HG03565 (cell line): ENCODE data around the gene DNASE1L2.
"Not testable (repeated sequence)": the region's sequence is repeated elsewhere in the genome, so short reads cannot be mapped to it uniquely, and the experiment has no call there.

Experiments
- ATAC-seq: cut with Tn5 transposase; IDR thresholded peaks from one replicate; pipeline ENCODE4 v1.9.1; 2021; ENCODE audit warnings: mild to moderate bottlenecking, moderate library complexity; ENCODE audit not compliant: unreplicated experiment

DNASE1L2 gene

GRCh38 chr16:2238150-2238837, 2.0 kb downstream of the DNASE1L2 start:
- no peak for ATAC-seq

GRCh38 chr16:2238838-2239675, 2.8 kb downstream of the DNASE1L2 start:
- no peak for ATAC-seq

GRCh38 chr16:2240331-2240730, 4.1 kb downstream of the DNASE1L2 start:
- not testable (repeated sequence) for ATAC-seq

DNA sequence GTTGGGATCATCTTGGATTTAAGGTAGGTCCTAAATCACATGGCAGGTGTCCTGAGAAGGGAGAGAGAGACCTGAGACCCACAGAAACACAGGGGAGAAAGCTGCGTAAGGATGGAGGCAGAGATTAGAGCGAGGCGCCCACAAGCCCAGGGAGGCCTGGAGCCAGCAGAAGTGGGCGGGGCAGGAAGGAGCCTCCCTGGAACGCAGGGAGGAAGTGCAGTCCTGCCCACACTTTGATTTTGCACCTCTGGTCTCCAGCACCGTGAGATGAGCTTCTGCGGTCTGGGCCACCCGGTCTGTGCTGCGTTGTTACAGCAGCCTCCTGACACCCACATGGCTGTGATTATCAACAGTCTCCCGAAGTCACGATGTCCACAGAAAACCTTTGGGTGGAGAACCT, 6.4 kb downstream of the DNASE1L2 start:
- no peak for ATAC-seq

GRCh38 chr16:2243031-2243528, 6.8 kb downstream of the DNASE1L2 start:
- ATAC-seq = no peak

DNA sequence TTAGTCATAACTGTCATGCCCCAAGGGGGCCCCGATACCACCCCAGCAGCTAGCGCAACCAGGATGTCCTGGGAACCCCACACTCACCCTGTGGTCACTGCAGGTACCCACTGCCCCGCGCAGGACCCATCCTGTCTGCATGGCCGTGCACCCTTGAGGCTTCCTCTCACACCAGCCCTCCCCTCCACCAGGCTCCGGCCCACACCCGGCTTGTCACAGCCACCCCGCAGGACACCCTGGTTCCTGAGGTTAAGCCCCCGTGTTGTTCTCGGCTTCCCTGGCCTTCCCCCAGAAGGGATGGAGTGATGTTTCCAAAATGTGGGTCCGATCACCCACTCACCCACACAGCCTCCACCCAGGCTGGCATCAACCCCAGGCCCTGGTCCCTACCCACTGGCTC, 7.5 kb downstream of the DNASE1L2 start:
- no peak for ATAC-seq

GRCh38 chr16:2244301-2244700, 8.1 kb downstream of the DNASE1L2 start:
- no peak for ATAC-seq

DNA sequence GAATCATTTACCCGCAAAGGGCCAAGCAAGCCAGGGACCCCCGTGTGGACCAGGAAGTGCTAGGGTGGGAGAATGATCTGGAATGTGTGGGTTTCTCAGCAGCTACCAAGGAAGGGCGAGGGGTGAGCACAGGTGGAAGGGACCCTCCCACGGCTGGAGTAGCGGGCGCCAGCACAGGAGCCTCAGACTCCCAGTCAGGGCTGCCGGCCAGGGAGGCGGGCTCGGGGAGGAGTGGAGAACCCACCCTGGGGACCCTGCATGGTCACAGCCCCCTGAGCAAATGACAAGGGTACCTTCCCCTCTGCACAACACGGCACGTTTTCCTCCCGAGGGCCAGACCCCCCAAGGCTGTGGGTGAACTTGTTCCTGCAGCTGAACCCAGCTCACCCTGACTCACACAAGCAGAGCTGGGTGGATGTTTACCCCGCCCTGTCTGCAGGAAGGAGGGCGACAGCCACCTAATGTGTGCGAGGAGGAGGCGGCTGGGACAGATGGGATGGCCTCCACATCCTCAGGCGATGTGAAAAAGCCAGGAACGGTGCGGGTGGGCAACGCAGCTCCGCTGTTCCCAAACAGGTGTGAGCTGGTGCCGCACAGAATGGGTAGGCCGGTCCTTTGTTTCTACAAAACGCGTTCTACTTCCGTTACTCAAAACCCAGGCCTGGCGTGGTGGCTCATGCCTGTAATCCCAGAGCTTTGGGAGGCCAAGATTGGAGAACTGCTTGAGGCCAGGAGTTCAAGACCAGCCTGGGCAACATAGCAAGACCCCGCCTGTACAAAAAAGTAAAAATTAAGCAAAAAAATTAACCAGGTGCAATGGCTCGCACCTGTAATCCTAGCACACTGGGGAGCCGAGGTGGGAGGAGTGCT, 8.9 kb downstream of the DNASE1L2 start:
- ATAC-seq = no peak

DNA sequence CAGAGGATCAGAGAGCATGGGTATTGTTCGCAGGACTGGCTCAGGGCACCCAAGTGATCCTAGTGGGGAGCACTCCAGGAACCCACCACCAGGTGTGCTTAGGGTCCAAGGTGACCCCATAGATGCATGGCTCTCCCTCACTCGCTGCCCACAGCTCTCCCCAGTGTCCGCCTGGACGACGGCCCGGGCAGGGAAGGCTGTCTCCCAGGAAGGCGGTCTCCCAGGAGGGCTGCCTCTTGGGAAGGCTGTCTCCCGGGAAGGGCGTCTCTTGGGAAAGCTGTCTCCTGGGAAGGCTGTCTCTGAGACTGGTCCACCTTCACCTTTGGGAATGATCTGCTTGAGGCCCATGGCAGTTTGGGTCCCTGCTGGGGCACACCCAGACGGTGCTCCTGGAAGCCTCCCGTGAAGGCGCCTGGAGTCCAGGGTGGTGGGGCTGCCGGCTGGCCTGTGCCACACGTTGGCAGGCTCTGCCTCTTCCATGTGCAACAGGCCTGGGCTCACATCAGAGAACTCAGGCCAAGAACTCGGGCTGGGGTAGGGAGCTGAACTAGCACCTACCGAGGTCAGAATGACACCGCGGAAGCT, 10.1 kb downstream of the DNASE1L2 start:
- ATAC-seq = no peak

GRCh38 chr16:2250652-2251295, 14.5 kb downstream of the DNASE1L2 start:
- no peak for ATAC-seq

- peak; percentile 86 for ATAC-seq
Observed at GRCh38 chr16:2251296-2252111, 15.3 kb downstream of the DNASE1L2 start, which contains the start of gene ECI1. TSS of gene ECI1 (minus strand) at chr16:2251587. CDS start at chr16:2251566, 21 bp downstream.

GRCh38 chr16:2252806-2253148, 16.5 kb downstream of the DNASE1L2 start:
- no peak for ATAC-seq

DNA sequence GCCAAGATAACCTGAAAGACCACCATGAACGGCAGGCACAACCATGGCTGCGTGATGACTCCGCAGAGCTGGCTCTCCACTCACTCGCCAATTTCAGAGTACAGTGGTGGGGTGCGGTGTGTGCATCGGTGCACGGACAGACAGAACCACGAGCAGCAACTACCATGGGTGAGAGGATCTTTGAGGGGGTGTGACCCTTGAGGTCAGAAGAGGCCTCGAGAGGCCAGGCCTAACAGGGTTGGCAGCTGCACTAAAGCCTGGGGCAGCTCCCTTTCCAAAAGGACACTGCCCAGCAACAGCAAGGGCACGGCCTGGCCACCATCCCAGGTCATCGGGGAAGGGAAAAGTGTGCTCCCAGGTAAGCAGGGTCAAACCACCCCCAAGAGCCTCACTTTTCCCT, 17.0 kb downstream of the DNASE1L2 start:
- no peak for ATAC-seq

DNA sequence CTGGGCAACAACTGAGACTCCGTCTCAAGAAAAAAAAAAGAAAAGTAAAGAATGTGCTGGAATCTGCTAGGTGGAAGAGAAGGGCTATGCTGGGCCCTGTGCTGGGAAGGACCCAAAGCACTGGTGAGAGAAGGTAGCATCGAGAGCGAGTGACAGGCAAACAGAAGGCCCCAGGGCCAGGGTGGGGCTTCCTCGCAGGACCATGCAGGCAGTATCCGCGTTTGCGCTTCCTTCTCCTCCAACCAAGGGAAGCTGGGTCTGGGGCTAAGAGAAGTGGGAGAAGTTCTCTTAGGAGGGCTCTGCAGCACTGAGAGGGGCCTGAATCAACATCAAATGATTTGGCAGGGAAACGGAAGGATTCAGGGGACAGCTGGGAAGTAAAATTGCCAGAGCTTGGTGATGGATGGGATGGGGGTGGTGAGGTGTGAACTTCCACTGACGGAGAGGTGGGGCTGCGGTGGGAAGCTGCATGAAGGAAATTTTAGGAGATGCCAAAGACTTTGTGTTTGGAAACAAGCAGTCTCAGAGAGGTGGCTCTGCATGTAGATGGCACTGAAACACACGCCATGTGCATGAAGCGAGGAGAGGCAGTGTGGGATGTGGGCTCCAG, 20.4 kb downstream of the DNASE1L2 start:
- ATAC-seq = no peak

DNA sequence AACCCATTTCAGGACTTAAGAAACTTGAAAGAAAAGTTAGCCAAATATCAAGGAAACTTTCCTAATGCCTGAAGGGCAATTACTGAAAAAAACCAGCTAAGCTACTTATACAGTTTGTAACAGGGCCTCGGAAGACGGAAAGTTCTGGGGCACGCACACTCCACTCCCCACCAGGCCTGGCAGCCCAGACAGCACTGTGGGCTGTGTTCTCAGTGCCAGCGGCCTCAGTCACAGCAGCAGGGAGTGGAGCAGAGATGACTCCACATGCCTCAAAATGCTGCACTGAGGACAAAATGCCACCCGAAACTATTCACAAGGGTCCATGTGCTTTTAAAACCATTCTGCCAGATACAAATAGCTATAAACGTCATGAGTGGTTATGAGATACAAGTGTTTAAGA, 21.5 kb downstream of the DNASE1L2 start:
- no peak for ATAC-seq

GRCh38 chr16:2258530-2258929, 22.3 kb downstream of the DNASE1L2 start:
- ATAC-seq = not testable (repeated sequence)

DNA sequence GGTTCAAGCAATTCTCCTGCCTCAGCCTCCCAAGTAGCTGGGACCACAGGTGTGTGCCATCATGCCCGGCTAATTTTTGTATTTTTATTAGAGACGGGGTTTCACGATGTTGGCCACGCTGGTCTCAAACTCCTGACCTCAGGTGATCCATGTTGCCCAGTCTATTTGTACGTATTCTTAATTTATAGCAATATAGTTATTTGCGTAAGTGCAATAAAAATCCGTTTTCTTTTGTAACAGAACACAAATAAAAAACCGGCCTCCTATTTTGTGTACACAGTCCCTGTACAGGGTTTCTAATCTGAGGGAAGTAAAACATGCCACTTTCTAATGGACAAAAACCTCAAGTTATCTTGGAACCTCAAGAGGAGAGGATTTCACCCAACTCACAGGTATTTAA, 24.0 kb downstream of the DNASE1L2 start:
- ATAC-seq = no peak

GRCh38 chr16:2263026-2263425, 26.8 kb downstream of the DNASE1L2 start:
- not testable (repeated sequence) for ATAC-seq

DNA sequence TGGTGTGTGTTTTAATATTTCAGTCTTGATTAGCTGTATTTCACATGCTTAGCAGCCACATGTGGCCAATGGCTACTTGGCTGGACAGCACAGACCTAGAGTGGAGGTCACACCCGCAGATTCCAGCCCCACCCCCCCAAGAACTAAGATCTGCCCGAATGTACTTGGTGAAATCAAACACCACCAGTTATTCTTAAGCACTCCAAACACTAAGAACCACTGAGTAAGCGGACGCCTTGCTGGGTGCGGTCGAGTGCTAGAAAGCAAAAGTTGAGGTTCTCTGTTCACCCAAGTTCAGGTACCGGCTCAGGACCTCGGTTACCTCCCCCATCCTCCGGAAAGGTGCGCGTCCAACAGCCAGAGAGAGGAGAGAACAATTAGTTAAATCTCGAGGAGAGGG, 30.6 kb downstream of the DNASE1L2 start:
- ATAC-seq = not testable (repeated sequence)
